H1 (cell line): ENCODE results near the gene CUX1. TPM values are rescaled to one million over a fixed set of nuclear protein-coding genes. Genes with fewer than 3 reads are reported as not detected.

Experiments used
- CBX5 ChIP-seq: fragments of 300-800, 300-1000 bp; sonication (generic); IDR thresholded peaks from 2 replicates; pipeline ENCODE4 v1.7.1; 2016; ENCODE audit warnings: antibody characterized with exemption, low read length, low read depth
- CREB1 ChIP-seq: IDR thresholded peaks from 2 replicates; pipeline ENCODE4 v1.6.1; 2012; ENCODE audit warnings: inconsistent platforms
- GABPA ChIP-seq: IDR thresholded peaks from 2 replicates; pipeline ENCODE4 v1.6.1; 2011; ENCODE audit warnings: mild to moderate bottlenecking, low read length, moderate library complexity, borderline replicate concordance; ENCODE audit not compliant: insufficient read depth
- GTF2F1 ChIP-seq: IDR thresholded peaks from 2 replicates; pipeline ENCODE4 v1.6.1; 2012; ENCODE audit warnings: low read depth, low read length, improper control_type of control experiment, borderline replicate concordance
- NRF1 ChIP-seq: IDR thresholded peaks from 2 replicates; pipeline ENCODE4 v1.6.1; 2011; ENCODE audit warnings: mild to moderate bottlenecking, low read depth, low read length, improper control_type of control experiment
- SRF ChIP-seq: IDR thresholded peaks from 2 replicates; pipeline ENCODE4 v1.6.1; 2011; ENCODE audit warnings: mild to moderate bottlenecking, low read depth, low read length, moderate library complexity
- TAF7 ChIP-seq: optimal IDR thresholded peaks from 2 replicates; pipeline ENCODE3; 2011; ENCODE audit warnings: low read depth, mild to moderate bottlenecking, inconsistent platforms, low read length, moderate library complexity, borderline replicate concordance
- YY1 ChIP-seq: IDR thresholded peaks from 2 replicates; pipeline ENCODE4 v1.6.1; 2011; ENCODE audit warnings: low read depth, mild to moderate bottlenecking, low read length
- polyA plus RNA-seq, 7 experiments: library from polyadenylated mRNA; depleted of rRNA in 3 of 7; stranded (reverse) in 5 of 7; unstranded in 2 of 7; fragments of >200 nt in 5 of 7; fragments of 200-250 nt in 2 of 7; gene quantifications; 1 replicate in 5 of 7; 2 replicates in 1 of 7; 4 replicates in 1 of 7; pipeline versions ENCODE4 v1.2.1 to v1.2.3, GENCODE V29; 2011 to 2013; ENCODE audit warnings: missing spikeins in 2 of 7, mixed read lengths in 2 of 7
- total RNA-seq: library from RNA; stranded (reverse); fragmentation: NEBNext Ultra II Directional; extraction: Animal tissue kit (Norgen Biotek cat#: 25700); gene quantifications from 2 replicates; pipeline ENCODE4 v1.2.1, GENCODE V29; 2021

CUX1 gene
- total and polyA plus RNA-seq, 2 of the 8 experiments (the other 6 are each of a cell fraction or from before 2014, with no cell fraction given) = 21.6 to 65.9 TPM

- TF ChIP-seq TAF7 = no peak
- no peak for TF ChIP-seq YY1
- TF ChIP-seq SRF = no peak
- TF ChIP-seq CREB1 = no peak
- TF ChIP-seq GTF2F1 = no peak
- TF ChIP-seq CBX5 = no peak
- TF ChIP-seq GABPA = no peak
- no peak for TF ChIP-seq NRF1
- TF ChIP-seq, all 59 proteins: peak for 0
Measured at GRCh38 chr7:102296179-102296438, 478.7 kb downstream of the CUX1 start (continued).
